ENCODE data around the gene AAK1.

GRCh38 chr2:69616755-69617154, 26.8 kb downstream of the AAK1 start:
- TF ChIP-seq NR1H2 (CRISPR knock-in tag; IDR thresholded peaks at IDR 0.05; ENCODE audit: borderline replicate concordance, low read depth) (no peak), RERE (CRISPR knock-in tag; IDR thresholded peaks at IDR 0.05; ENCODE audit: low read depth) (no peak), ZNF251 (CRISPR knock-in tag; IDR thresholded peaks at IDR 0.05) (no peak), FOXP1 (IDR thresholded peaks at IDR 0.05) (no peak), FOXP1 (CRISPR knock-in tag; IDR thresholded peaks at IDR 0.05) (no peak)
